HL-60 (cell line): ENCODE measurements around the gene NKAIN4.

Experiments used
- DNase-seq, 2 experiments: peaks; one replicate each; pipeline ENCODE4 v3.0.0-alpha.2; 2010 to 2020; ENCODE audit warnings: low read depth in 1 of 2, low spot score in 1 of 2
- H3K27ac ChIP-seq: fragments of 250-450 bp; sonication (Bioruptor Pico); replicated peaks from 2 replicates; pipeline ENCODE4 v1.5.1; 2020; ENCODE audit warnings: mild to moderate bottlenecking, moderate library complexity
- H3K27me3 ChIP-seq: fragments of 250-450 bp; sonication (Bioruptor Pico); 2 replicates; pipeline ENCODE4 v1.5.1; 2021; ENCODE audit warnings: mild to moderate bottlenecking, moderate library complexity; ENCODE audit not compliant: insufficient read depth, poor library complexity, severe bottlenecking
- H3K4me3 ChIP-seq: replicated peaks from 2 replicates; pipeline ENCODE4 v1.5.1; 2011; ENCODE audit warnings: mild to moderate bottlenecking, control low read depth, low read length; ENCODE audit not compliant: insufficient read depth
- GABPA ChIP-seq: IDR thresholded peaks from 2 replicates; pipeline ENCODE4 v1.6.1; 2012; ENCODE audit warnings: low read depth
- POLR2AphosphoS5 ChIP-seq: IDR thresholded peaks from 2 replicates; pipeline ENCODE4 v1.6.1; 2012; ENCODE audit warnings: low read depth
- SPI1 ChIP-seq: IDR thresholded peaks from 2 replicates; pipeline ENCODE4 v1.6.1; 2012; ENCODE audit warnings: low read depth, mild to moderate bottlenecking, borderline replicate concordance
- TF ChIP-seq, protein P1 (sequence below): IDR thresholded peaks from 2 replicates; pipeline ENCODE4 v1.6.1; 2012; ENCODE audit warnings: low read depth; ENCODE audit not compliant: insufficient replicate concordance
- TF ChIP-seq, protein P2 (sequence below): IDR thresholded peaks from one replicate; pipeline ENCODE4 v1.5.1; 2011; ENCODE audit warnings: low read length, control low read depth, inconsistent platforms; ENCODE audit not compliant: insufficient read depth

The NKAIN4 gene

DNA sequence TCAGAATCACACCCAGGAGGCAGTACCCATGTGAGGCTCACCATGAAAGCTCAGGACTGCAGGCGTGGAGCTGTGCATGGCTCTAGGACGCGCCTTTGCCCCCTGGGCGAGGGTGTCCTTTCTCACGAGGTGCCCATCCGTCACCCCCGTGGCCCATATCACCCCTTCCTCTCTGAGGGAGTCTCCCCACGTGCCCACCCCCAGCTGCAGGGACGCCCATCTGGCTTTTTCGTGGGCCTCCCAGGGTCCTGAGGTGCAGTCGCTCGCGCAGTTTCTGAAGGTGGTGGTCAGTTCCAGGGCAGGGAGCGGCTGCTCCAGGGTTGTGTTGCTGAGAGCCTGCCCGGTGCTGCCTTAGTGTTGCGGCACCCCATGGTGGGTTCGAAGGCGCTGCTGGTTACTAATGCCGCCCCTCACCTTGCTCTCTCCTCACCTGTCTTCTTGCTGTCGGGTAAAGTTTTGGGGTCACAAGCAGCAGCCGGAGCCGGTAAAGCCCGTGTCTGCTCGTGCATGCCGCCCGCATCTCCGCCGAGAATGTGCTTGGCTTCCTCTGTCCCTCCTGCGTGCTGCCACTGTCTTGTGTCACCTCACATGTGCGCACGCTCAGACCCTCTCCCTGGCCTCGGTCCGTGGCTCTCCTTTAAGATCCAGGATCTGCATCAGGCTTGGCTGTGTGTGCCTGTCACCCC is 29.3 kb upstream of the NKAIN4 start:
- Histone ChIP-seq H3K27me3 (no peaks in the 10 kb centered on the region), H3K4me3 (no peak overlapping the region)
- DNase-seq = no peak

DNA sequence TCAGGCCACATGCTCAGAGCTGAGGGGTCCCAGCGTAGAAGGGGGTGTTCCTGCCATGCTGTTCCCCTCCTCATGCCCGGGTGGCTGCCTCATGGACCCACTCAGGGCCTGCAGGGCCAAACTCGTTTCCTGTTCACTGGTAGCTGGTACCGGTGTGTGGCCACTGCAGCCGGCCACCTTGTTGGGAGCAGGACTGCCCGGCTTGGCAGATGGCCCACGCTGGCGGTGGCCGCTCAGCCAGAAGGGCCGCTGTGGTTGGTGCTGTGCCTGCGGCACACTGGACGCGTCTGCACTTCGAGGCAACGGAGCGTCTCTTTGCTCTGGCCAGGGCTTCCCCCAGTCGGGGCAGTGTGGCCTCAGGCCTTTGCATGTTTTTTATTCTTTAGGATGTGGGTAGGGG is 28.7 kb upstream of the NKAIN4 start:
- no peaks in the 10 kb centered on the region for H3K27me3 ChIP-seq
- no peak for TF ChIP-seq GABPA
- no peak for TF ChIP-seq POLR2AphosphoS5
- TF ChIP-seq, protein P1, sequence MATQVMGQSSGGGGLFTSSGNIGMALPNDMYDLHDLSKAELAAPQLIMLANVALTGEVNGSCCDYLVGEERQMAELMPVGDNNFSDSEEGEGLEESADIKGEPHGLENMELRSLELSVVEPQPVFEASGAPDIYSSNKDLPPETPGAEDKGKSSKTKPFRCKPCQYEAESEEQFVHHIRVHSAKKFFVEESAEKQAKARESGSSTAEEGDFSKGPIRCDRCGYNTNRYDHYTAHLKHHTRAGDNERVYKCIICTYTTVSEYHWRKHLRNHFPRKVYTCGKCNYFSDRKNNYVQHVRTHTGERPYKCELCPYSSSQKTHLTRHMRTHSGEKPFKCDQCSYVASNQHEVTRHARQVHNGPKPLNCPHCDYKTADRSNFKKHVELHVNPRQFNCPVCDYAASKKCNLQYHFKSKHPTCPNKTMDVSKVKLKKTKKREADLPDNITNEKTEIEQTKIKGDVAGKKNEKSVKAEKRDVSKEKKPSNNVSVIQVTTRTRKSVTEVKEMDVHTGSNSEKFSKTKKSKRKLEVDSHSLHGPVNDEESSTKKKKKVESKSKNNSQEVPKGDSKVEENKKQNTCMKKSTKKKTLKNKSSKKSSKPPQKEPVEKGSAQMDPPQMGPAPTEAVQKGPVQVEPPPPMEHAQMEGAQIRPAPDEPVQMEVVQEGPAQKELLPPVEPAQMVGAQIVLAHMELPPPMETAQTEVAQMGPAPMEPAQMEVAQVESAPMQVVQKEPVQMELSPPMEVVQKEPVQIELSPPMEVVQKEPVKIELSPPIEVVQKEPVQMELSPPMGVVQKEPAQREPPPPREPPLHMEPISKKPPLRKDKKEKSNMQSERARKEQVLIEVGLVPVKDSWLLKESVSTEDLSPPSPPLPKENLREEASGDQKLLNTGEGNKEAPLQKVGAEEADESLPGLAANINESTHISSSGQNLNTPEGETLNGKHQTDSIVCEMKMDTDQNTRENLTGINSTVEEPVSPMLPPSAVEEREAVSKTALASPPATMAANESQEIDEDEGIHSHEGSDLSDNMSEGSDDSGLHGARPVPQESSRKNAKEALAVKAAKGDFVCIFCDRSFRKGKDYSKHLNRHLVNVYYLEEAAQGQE = no peak
- TF ChIP-seq SPI1 = no peak
- TF ChIP-seq, protein P2, sequence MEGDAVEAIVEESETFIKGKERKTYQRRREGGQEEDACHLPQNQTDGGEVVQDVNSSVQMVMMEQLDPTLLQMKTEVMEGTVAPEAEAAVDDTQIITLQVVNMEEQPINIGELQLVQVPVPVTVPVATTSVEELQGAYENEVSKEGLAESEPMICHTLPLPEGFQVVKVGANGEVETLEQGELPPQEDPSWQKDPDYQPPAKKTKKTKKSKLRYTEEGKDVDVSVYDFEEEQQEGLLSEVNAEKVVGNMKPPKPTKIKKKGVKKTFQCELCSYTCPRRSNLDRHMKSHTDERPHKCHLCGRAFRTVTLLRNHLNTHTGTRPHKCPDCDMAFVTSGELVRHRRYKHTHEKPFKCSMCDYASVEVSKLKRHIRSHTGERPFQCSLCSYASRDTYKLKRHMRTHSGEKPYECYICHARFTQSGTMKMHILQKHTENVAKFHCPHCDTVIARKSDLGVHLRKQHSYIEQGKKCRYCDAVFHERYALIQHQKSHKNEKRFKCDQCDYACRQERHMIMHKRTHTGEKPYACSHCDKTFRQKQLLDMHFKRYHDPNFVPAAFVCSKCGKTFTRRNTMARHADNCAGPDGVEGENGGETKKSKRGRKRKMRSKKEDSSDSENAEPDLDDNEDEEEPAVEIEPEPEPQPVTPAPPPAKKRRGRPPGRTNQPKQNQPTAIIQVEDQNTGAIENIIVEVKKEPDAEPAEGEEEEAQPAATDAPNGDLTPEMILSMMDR = no peak
- DNase-seq = no peak
- no peak overlapping the region for H3K27ac ChIP-seq
- no peak overlapping the region for H3K4me3 ChIP-seq

More for the DNA sequence above, 29.3 kb upstream of the NKAIN4 start:
- no peak overlapping the region for H3K27ac ChIP-seq
- no peak for TF ChIP-seq SPI1
- TF ChIP-seq, protein P1 = no peak
- TF ChIP-seq GABPA = no peak
- TF ChIP-seq, protein P2 = no peak
- TF ChIP-seq POLR2AphosphoS5 = no peak

DNA sequence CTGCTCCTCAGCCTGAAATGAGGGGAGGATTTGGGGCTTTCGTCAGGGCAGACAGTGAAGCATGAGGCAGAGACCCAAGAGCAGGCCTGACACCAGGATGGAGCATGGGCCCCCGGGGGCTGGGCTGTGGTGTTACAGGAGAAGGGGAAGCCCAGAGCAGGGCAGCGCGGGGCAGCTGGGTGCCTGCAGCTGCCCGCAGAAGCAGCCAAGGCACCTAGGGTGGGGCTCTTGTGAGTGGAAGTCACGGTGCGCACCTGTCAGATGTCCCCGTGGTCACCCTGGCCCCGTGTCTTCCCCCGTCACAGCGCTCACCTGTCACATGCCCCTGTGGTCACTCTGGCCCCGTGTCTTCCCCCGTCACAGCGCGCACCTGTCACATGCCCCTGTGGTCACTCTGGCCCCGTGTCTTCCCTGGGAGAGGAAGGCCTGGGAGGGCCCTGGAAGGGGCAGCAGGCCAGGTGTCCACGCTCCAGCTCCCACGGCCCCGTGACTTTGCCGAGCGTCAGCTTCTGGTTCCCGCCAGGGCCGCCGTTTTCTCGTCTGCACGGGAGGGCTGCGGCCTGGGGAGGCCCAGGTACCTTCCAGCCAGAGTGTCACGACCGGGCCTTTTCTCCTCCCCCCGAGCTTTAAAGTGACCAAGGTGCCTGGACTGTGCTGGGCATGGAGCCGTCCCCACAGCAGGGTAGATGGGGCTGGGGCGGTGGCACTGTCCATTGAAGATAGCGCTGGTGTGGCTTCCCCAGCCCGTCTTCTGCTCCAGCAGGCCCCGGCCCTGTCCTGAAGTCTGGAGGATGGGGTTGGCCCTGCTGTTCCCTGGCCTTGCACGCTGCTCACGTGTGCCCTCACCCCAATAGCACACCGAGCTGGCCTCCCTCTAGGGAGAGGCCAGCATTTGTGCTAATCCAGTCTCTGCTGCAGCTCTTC is 27.7 kb upstream of the NKAIN4 start:
- no peak overlapping the region for H3K4me3 ChIP-seq
- no peak for DNase-seq
- H3K27me3 ChIP-seq = no peaks in the 10 kb centered on the region
- no peak overlapping the region for H3K27ac ChIP-seq
- TF ChIP-seq GABPA = no peak
- TF ChIP-seq, protein P2 = no peak
- TF ChIP-seq, protein P1 = no peak
- TF ChIP-seq SPI1 = no peak
- TF ChIP-seq POLR2AphosphoS5 = no peak
